Renal pelvis (tissue), 4 donors: ENCODE measurements around the gene PTPRM. TPM values are rescaled to one million over a fixed set of nuclear protein-coding genes. Genes with fewer than 3 reads are reported as not detected.

Source experiments
- DNase-seq: peaks from one replicate; pipeline ENCODE4 v3.0.0-alpha.2; 2013
- polyA plus RNA-seq, 3 donors: library from polyadenylated mRNA; unstranded; fragments of 120-200 nt; gene quantifications; one replicate each; pipeline ENCODE4 v1.2.1, GENCODE V29; 2013; ENCODE audit not compliant: insufficient read length in 3 of 3

PTPRM gene
- polyA plus RNA-seq, 3 donors: 77.7 to 97.3 (median 83.7) TPM

DNA sequence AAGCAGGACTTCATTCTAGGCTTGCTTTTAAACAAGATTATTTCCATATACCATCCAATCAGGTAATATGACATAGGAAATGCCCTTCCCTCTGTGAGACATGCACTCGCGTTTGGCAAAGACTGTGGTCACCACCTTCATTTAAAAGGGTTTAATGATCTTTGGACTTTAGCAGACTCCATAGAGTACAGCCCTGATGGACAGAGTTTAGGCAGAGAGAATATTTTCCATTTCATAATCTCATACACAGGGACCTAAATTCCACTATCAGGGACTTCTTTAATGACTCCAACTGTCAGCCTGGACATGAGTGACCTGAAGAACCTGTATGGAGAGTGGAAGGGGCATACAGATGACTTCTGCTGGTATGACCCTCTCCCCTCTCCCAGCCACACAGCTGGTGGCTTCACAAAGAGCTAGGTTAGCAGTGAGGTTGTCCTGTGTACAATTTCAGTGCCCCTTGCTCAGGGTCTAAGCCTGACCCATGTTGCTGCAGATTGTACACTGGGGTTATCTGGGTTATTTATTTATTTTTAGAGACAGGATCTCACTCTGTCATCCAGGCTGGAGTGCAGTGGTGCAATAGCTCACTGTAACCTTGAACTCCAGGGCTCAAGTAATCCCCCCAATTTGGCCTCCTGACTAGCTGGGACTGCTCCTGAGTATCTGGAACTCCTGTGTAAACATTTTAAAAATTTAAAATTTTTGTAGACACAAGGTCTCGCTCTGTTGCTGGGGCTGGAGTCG lies 59.2 kb downstream of the PTPRM start:
- DNase-seq: no peak

DNA sequence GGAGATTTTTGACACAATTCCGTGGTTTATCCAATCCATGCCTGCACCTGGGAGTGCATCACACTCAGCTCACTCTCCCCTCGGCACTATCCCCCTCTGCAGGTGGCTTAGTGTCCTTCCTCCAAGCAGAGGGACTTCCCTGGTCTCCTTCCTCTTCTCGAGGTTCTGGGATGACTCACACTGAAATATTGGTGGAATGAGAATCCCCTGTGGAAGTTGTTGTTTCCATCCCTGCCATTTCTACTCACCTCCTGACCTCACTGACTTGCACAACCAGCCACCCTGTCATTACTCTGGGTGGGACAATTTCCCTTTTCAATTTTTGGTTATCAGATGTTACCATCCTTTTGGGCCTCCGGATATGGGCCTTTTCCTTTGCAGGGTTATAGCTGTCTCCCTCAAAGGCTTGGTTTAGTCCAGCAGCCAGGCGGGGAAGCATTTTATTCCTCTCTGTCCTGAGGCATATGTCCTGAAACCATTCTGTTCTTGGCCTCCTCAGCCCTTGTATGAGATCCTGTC lies 59.9 kb downstream of the PTPRM start:
- no peak for DNase-seq

DNA sequence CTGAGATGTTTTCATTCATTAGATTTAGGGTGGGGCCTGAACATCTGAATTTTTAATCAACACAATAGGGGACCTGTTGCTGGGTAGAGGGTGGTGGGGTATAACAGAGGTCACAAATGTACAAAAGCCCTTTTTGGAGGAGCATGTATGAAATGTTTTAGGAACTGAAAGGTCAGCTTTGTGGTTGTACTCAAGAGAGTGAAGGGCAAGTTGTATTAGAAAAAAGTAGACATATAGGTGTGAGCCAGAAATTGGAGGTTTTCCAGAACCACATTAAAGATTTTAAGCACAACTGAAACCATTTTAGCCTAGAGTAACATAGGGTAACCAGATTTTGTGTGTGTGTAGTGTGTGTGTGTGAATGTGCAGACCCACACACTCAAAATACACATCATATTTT lies 62.3 kb downstream of the PTPRM start:
- DNase-seq: no peak

DNA sequence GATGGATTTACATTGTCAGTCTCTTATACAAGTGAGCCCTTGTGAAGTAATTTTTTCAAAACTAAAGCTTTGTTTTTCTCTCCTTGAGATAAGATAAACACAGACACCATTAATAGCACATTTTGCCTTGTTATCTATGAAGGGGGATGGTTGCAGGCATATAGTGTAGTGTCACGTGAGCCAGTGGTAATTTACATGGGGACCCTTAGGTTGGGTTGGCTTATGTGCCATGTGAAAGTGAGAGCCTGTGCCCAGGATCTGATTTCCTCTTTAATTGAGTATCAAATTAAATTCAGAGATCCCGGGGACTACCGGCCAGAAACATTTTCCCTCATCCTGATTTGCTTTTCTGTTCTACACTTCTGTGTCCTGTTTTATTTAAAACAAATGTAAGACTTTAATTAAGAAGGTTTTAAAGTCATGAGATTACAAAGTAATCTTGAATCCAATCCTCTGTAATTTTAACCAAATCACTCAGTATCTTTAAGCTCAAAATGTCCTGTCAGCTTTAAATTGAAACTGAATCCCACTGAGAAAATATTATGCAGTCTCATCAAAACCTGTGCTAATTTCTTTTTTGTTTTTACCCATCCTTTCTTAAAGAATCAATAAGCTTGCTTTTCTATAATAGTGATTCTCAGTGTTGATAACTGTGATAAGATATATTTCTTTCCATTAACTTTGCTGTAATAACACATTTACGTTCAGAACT lies 63.8 kb downstream of the PTPRM start:
- no peak for DNase-seq

DNA sequence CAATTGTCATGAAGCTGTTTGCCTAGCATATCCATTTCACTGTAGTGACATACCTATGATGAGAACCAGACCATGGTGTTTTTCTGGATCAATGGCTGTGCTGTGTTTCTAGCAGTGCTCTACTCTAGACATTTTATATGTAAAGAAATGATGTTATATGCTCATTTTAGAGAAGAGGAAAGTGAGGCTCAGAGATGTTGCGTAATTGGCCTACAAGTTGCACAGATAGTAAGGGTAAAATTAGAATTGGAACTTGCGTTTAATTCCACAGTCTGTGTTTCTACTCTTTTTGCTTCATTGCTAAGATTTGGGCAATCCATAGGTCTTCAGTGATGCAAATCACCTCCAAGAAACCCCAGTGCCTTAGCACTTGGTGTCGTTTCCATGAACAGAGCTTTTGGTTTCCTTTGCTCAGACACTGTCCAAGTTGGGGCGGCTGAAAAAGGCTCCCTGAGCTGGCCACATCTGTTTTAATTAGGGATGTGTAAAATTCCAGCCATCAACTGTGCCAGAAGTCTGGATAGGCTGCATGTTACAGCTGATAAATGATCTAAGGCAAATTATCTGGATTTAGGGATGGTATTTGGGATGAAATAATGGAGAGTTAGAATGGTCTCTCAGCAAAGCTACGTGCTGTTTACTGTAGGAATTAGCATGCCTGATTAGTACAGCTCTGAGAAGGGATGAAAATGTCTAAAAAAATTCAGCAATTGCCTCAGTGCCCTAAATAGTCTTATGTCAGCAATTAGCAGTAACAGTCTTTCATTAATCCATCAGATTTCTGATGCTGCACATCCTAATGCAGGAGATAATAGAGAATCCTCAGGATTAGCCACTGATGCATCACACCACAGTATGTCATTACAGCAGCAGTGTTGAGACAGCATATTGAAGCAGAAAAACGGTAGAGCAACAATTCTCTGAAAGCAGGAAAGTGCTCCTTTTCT lies 65.3 kb downstream of the PTPRM start:
- DNase-seq: no peak

DNA sequence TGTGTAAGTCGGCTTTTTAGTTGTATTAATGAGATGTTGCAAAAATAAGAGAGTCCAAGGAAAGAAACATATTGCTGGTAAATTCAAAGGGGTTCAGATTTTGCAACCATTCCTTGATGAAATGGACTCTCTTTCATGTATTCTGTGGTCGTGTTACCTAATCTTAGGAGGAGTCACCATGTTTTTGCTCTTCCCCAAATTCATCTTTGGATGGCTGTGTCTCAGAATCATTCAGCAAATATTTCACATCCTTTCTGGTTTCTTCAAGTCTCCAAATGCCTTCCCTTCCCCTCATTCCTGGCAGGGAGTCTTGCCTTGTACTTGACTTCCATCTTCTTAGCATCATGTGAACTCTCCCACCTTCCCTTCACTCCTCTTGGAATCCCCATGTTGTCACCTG lies 66.1 kb downstream of the PTPRM start:
- no peak for DNase-seq

DNA sequence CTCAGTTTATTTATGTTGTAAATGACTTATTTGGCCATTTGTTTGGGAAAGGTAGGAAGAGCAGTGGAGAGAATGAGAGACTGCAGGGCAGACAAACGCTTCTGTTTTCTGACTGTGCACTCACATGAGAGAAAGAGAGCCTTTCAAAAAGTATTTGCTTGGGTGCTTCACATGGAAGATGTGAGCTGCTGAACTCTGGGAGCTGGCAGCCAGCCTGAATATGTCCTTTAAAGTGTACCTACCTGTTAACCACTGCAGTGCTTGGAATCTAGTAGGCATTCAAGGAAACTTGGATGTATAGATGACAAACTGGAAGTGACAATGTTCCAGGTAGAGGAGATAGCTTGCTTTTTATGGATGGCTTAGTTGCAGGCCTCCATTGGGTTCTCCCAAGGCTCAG lies 68.8 kb downstream of the PTPRM start:
- DNase-seq: no peak

DNA sequence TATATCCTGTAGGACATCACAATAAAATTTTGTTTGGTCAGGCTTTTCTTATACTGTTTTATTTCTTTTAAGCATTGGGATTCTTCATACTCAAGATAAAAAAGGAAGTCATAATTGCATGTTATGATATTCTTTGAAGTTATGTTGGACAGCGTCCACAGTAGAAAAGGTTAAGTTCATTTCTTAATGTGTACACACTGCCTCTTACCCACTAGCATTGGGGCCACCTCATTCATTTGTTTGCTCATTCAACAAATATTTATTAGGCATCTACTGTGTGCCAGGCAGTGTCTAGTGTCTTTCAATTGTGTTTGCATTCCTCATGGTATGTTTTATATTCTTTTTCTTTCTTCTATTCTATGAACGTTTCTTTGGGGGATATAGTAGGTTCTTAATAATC lies 70.2 kb downstream of the PTPRM start:
- DNase-seq: no peak

DNA sequence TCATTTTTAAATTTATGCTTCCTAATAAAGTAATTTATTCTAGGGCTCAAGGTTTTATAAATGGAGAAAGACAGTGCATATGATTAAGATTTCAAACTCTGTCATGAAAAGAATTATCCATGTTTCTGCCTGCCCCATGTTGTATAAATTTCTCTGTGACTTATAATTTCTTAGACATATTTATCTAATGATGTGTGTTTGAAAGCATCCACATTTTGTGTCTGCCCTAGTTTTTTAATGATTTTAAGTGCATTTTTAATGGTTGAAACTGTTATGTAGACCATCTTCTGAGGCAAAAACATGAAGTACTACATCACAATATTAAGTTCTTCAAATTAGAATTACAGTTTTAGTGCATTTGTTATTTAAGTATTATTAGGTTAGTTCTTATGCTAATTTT lies 71.2 kb downstream of the PTPRM start:
- no peak for DNase-seq

DNA sequence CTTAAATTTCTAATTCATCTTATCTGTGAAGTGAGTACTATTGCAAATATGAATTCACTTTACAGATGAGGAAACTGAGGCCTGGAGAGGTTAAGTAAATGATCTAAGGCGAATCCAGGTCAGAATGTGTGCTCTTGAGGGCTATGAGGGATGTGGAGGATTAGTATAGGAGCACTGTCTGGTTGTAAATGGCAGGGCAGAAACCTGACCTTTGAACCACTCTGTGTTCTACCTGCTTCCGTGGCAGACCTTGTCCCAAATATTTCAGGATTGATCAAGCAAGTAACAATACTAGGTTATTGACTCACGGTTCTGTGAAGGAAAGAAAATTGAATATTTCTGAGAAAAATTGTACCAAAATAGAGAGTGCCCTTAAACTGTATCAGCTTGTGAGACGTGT lies 74.7 kb downstream of the PTPRM start:
- DNase-seq: no peak

DNA sequence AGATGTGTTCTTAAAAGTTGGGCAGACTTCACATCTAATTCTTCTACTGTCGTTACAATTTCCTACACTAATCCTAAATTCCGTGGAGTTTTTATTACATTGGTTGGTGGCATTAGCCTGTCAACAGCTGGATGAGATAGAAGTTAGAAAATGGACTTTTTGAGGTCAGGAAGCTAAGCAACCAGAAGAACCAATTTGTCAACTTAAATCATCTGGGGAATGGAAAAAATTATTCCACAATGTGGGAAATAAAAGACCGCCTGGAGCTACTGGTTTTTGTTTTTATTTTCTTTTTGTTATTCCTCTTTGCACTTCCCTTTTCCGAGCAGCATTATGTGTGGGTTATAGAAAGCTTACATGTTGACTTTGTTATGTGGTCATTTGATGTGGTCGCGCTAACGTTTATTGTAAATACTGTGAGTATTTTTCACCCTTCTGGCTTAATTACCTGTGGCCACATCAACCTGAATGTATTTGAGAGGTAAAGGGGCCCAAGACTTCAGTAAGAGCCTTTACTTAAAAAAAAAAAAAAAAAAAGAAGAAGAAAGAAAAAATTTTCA lies 75.3 kb downstream of the PTPRM start:
- no peak for DNase-seq

DNA sequence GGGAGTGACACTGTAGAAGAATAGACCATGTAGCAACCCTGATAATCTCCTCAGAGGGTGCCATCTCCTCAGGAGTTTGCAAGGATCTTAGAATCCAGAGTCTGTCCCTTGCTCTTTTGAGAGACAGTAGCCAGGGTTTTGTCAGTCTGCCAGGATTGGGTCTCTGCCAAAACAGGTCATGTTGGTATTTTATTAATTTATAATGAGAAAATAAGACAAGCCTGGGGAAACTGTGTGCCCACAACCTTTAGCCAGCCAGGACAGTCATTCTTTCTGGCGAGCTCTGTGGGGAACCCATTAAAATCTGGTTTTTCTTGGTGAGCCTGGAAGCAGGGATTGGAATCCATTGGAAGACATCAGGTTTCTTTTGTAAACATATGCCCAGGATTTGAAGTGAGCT lies 78.6 kb downstream of the PTPRM start:
- DNase-seq: no peak

DNA sequence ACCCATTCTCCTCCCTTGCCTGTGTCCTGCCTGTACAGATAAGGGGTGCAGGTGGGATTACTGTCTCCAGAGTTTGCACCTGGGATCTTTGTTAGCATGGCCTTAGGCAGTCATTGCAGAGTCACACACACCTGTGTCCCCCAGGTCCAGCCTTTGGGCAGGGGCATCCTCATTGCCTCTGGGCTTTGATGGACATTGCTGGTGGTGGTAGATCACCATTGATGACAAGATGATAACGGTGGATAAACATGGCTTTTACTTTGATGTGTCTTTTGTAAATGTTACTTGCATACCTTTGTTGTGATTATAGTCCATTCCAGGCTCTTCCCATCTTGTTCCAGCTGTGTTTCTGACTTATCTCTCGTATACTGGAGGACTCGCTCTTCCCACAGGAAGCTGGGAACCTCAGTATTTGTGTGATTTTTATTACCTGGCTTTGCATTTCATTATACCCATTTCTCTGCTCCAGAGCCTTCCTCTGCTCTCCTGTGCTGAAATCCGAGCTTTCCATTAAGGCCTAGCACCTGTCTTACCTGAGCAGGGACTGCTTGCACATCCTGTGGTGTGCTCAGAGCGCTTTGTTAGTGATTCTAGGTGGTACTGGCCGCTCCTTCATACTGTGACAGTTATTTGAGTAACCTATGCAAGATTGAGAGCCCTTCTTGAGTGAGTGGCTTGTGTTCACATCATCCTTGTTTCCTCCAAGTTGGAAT lies 79.2 kb downstream of the PTPRM start:
- DNase-seq: no peak

DNA sequence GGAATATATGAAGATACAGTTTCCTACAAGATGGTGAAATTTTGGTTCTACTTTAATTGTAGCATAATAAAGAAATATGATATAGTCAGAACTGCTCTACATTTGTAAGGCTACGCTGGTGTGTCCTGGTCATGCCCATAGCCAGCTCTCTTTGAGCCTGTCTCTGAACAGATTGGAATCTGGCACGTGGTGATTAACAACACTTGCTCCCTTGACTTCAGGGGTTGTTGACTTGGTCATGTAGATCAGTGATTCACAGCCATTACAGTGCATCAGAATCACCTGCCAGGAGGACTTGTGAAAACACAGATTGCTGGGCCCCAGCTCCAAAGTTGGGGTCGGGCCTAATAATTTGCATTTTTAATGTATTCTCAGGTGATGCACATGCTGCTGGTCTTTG lies 80.4 kb downstream of the PTPRM start:
- DNase-seq: no peak

DNA sequence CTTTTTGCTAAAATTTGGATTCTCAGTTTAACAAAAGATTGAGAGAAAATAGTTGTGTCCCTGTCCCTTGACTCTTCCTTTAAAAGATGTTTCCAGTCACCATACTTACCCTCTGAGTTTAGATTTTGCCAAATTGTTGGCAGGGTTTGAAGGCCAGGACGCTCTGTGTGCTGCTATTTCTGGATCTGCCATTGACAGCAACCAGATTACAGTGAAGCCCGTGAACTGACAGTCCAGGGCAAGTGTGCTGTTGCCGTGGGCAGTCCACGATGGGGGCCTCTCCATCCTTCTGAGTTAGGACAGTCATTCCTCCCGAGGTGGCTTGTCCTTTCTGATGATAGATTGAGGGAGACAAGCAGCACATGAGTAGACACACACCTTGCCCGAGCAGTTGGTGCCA lies 89.9 kb downstream of the PTPRM start:
- DNase-seq: no peak

DNA sequence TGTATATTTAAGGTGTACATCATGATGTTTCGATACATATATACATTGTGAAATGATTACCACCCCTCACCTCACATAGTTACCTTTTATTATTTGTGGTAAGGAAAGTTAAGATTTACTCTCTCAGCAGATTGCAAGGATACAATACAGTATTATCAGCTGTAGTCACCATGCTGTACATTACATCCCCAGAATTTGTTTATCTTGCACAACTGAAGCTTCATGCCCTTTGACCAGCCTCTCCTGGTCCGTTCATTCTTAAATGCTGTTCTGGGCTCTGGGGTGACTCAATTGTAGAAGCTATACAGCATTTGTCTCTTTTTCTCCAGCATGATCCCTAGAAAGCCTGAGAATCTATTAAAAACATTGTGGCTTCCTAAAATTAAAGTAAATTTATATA lies 90.8 kb downstream of the PTPRM start:
- no peak for DNase-seq

DNA sequence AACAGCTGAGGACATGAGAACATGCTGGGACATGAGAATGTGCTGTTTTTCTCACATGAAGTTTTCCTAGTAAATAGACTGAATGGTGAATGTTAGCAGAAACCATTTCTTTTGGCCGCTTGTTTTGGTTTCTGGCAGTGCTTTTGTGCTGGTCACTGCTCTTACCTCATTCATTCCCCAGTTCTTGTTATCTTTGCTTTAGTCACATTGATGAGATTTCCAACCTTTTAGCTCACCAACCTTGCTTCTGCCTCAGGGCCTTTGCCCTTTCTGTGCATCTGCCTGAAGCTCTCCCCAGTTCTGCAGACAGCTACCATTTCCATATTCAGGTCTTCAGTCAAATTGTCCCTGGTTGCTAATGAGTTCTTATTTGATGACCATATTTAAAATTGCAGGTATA lies 91.6 kb downstream of the PTPRM start:
- DNase-seq: no peak

DNA sequence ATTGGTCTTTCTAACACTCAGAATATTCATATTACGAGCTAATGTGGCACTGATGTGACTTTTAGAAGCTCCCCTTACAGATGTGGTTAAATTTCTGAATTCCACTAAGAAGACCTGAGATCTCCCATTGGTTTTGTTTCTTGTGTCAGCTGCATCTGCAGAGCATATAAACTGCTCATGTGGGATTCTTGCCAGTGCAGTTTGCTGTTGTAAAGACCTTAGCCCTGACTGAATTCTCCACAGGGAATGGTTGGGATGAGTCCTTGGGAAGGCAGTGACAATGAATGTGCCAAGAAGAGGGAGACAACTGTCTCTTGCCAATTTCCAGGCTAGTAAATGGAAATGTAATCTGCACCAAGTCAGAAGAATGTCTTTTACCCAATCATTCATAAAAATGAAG lies 94.1 kb downstream of the PTPRM start:
- no peak for DNase-seq

DNA sequence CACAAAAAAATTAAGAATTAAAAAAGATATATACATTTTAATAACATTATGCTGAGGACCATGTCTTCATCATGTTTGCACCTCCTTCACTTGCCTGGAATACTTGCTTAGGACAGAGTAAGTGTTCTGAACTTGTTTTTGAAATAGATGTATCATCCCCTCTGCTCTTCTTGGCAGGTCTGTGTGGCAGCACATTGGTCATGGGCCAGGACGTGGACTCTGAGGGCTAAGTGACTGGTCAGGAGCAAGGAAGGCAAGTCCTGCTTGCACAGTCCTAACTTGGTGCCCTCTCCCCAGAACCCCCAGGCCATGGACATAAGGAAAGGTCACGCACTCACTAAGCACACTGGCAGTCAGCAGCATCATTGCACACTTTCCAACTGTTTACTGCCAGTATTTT lies 95.8 kb downstream of the PTPRM start:
- no peak for DNase-seq

DNA sequence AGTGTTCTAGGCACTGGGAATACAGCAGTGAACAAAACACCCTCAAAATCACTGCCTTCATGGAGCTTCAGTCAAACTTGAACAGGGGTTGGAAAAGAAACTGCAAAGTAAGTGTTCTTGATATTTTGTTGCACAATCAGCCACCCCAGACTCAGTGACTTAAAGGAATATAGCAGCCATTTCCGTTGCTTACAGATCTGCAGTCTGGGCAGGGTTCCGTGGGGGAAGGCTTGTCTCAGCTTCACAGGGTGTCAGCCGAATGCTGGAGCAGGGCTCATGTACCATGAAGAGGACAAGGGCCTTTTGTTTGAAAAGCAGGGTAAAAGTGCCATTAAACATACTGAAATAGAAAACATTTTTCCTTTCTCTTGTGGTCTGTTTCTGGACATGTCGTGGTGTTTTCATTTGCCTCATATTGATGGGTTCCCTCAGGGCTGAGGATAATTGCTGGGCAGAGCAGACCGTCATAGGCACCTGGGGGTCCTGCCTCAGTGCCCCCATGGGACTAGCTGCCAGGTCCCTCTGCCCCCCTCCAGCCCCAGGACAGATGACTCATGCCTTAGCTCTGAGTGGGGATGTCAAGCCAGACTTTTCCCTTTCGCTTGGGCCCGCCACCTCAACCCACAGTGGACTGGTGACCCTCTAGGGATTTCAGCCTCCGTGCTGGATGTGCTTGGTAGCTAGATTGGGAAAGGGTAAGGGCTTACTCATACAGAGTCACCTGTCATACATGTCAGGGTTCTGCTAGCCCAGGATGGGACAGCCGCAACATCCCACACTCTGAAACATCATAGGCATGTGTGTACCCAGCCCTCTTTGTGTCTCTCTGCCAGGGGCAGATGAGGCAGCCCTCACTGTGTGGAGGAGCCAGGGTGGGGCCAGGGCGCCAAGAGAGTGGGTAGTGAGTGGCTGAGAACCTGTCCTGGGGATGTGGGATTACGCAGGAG lies 96.5 kb downstream of the PTPRM start:
- no peak for DNase-seq
